Measurements from ENCODE around the gene C15orf61. TPM values are rescaled to one million over a fixed set of nuclear protein-coding genes. Genes with fewer than 3 reads are reported as not detected.

The C15orf61 gene
- total and polyA plus RNA-seq, 7 experiments from 2014 or later = 4.3 to 11.4 (median 8.2) TPM

DNA sequence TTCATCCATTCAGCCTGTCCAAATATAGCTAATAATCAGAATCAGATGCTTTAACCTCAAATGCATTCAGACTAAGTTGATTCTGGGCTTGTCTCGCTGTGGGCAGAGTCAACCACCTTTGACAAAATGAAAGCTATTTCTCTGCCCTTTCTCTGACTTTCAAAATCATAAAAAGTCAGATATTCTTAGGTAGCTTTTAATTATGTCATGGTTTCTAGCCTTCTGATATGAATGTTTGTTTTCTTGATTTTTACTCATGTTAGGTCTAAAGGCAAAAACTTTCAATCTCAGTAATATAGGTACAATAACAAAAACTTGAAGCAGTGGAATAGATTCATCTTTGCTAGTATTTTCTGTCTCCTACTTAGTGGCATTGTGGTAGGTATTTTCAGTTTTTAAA, 25.3 kb upstream of the C15orf61 start:
- H3K9me3 Mint-ChIP-seq = no peaks in the 10 kb centered on the region
- POLR2A ChIA-PET = interaction anchor here (0.5 kb wide), 1 partner anchor 19 kb away, joined by 3 read pairs; no protein-coding TSS in a partner anchor
- no peak overlapping the region for H3K4me3 Mint-ChIP-seq
- no peaks in the 10 kb centered on the region for H3K4me1 Mint-ChIP-seq
- H3K36me3 Mint-ChIP-seq = peaks cover 0 to 10% (median 9%) of the 10 kb centered on the region in 5 donors
- H3K27me3 ChIP-seq (ENCODE audit: control insufficient read depth in 2 of 2, insufficient read depth in 2 of 2, low read length in 2 of 2) = no peaks in the 10 kb centered on the region
- H3K27ac Mint-ChIP-seq = no peak overlapping the region
- no peaks in the 10 kb centered on the region for H3K4me1 ChIP-seq (ENCODE audit: control insufficient read depth in 2 of 2, insufficient read depth in 2 of 2, low read length in 2 of 2)
- H3K27me3 Mint-ChIP-seq = peaks cover 0 to 6% (median 5%) of the 10 kb centered on the region in 5 donors
- H3K9me3 ChIP-seq (ENCODE audit: control insufficient read depth in 2 of 3, low read length in 3 of 3) = no peaks in the 10 kb centered on the region
- H3K4me3 ChIP-seq (ENCODE audit: low read length) = no peak overlapping the region
- ATAC-seq (no peak), DNase-seq (no peak)
- intact Hi-C loops (cut with micrococcal nuclease) = no loop called here
- H3K36me3 ChIP-seq (ENCODE audit: control insufficient read depth in 2 of 3, insufficient read depth in 3 of 3, low read length in 3 of 3) = no peaks in the 10 kb centered on the region
- no peak overlapping the region for H3K27ac ChIP-seq (ENCODE audit: low read depth, low read length)
- CTCF ChIA-PET = interaction anchor here (0.7 kb wide), 1 partner anchor 342 kb away, joined by 3 read pairs; no protein-coding TSS in a partner anchor

- H3K36me3 Mint-ChIP-seq = peaks cover 0 to 4% (median 4%) of the 10 kb centered on the region in 5 donors
- peak in 4 of 9 donors; percentile 6 to 27 (median 17) for DNase-seq
- Histone ChIP-seq H3K27ac (ENCODE audit: low read depth, low read length) (no peak overlapping the region), H3K4me3 (ENCODE audit: low read length) (no peak overlapping the region), H3K27me3 (ENCODE audit: control insufficient read depth in 2 of 2, insufficient read depth in 2 of 2, low read length in 2 of 2) (peaks cover 0 to 2% of the 10 kb centered on the region in 2 donors), H3K4me1 (ENCODE audit: control insufficient read depth in 2 of 2, insufficient read depth in 2 of 2, low read length in 2 of 2) (no peaks in the 10 kb centered on the region), H3K9me3 (ENCODE audit: control insufficient read depth in 2 of 3, low read length in 3 of 3) (no peaks in the 10 kb centered on the region), H3K36me3 (ENCODE audit: control insufficient read depth in 2 of 3, insufficient read depth in 3 of 3, low read length in 3 of 3) (no peaks in the 10 kb centered on the region)
- no peak overlapping the region for H3K27ac Mint-ChIP-seq
- CTCF ChIA-PET = interaction anchor here (0.6 to 1.5 kb wide), 6 partner anchors 10 to 556 kb away, joined by 3 to 8 read pairs (median 4); no protein-coding TSS in a partner anchor
- peaks cover 0 to 5% (median 0%) of the 10 kb centered on the region in 7 donors for H3K4me1 Mint-ChIP-seq
- H3K9me3 Mint-ChIP-seq = no peaks in the 10 kb centered on the region
- H3K27me3 Mint-ChIP-seq = peaks cover 0 to 9% (median 0%) of the 10 kb centered on the region in 5 donors
- intact Hi-C loops (cut with micrococcal nuclease) = loop anchor here (1.0 to 10.0 kb wide), 3 partner anchors 53 to 335 kb away; no protein-coding TSS in a partner anchor
- ATAC-seq = peak; percentile 55
- H3K4me3 Mint-ChIP-seq = no peak overlapping the region
- POLR2A ChIA-PET = interaction anchor here (1.2 kb wide), 1 partner anchor 335 kb away, joined by 3 read pairs; no protein-coding TSS in a partner anchor
Measured at GRCh38 chr15:67501177-67501835, 19.6 kb upstream of the C15orf61 start.

DNA sequence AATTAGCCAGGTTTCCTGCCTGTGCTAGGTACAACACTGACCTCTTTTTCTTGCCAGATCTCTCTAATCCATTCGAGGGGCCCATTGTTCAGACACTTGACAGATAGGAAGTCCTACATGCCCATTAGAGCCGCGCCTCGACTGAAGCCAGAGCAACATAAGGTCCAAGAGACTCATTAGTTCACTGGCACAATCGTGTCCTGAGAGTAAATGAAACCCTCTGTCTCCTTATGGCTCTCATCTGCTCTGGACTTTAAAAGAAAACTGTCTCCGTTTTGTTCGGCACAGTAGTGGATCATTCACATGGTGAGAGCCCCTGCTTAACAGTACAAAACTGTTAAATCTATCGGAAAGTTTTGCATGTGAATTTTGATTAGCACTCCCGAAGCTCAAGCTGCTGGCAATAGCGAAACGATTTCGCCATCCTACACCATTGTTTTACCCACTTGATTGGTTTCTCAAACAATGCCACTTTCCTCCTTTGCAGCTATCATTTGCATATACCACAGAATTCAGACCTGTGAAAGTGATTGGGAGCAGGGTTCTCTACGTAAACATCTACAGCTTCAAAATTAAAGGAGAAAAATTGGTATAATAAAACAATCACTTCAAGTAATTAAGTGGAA, 19.0 kb upstream of the C15orf61 start:
- ATAC-seq (no peak), DNase-seq (no peak)
- Histone ChIP-seq H3K27ac (ENCODE audit: low read depth, low read length) (no peak overlapping the region), H3K4me3 (ENCODE audit: low read length) (no peak overlapping the region), H3K9me3 (ENCODE audit: control insufficient read depth in 2 of 3, low read length in 3 of 3) (no peaks in the 10 kb centered on the region), H3K27me3 (ENCODE audit: control insufficient read depth in 2 of 2, insufficient read depth in 2 of 2, low read length in 2 of 2) (peaks cover 0 to 2% of the 10 kb centered on the region in 2 donors), H3K4me1 (ENCODE audit: control insufficient read depth in 2 of 2, insufficient read depth in 2 of 2, low read length in 2 of 2) (no peaks in the 10 kb centered on the region), H3K36me3 (ENCODE audit: control insufficient read depth in 2 of 3, insufficient read depth in 3 of 3, low read length in 3 of 3) (no peaks in the 10 kb centered on the region)
- Mint-ChIP-seq H3K27ac (no peak overlapping the region), H3K9me3 (no peaks in the 10 kb centered on the region), H3K27me3 (peaks cover 0 to 9% (median 0%) of the 10 kb centered on the region in 5 donors), H3K36me3 (peaks cover 0 to 4% (median 4%) of the 10 kb centered on the region in 5 donors), H3K4me1 (peaks cover 0 to 5% (median 0%) of the 10 kb centered on the region in 7 donors), H3K4me3 (no peak overlapping the region)
- intact Hi-C loops (cut with micrococcal nuclease) = loop anchor here (1.0 to 10.0 kb wide), 3 partner anchors 53 to 334 kb away; no protein-coding TSS in a partner anchor
- POLR2A ChIA-PET = interaction anchor here (1.2 kb wide), 1 partner anchor 334 kb away, joined by 3 read pairs; no protein-coding TSS in a partner anchor
- CTCF ChIA-PET = interaction anchor here (0.6 to 1.5 kb wide), 6 partner anchors 11 to 556 kb away, joined by 3 to 8 read pairs (median 4); no protein-coding TSS in a partner anchor

DNA sequence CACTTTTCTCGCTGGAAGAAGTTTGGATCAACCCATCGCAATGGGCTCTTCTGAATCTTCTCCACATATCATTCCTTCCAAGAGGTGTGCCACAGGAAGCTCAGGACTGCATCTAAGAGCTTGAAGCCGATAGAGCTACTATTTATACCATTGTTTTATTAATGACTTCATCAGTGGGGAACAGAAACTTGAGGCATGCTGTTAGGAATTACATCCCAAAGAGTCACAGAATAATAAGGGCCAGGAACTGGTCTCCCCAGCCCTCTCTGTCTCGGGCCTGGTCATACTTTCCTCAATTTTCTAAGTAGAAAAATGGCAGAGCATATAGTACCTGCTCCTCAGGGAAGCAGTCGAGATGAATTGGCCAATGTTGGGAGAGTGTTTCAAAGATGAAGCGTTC, 16.9 kb upstream of the C15orf61 start:
- CTCF ChIA-PET = interaction anchor here (0.6 kb wide), 2 partner anchors 15 to 50 kb away, joined by 3 to 5 read pairs; no protein-coding TSS in a partner anchor
- H3K9me3 Mint-ChIP-seq = peaks cover 0 to 2% (median 0%) of the 10 kb centered on the region in 11 donors
- Histone ChIP-seq H3K27me3 (ENCODE audit: control insufficient read depth in 2 of 2, insufficient read depth in 2 of 2, low read length in 2 of 2) (peaks cover 0 to 2% of the 10 kb centered on the region in 2 donors), H3K4me1 (ENCODE audit: control insufficient read depth in 2 of 2, insufficient read depth in 2 of 2, low read length in 2 of 2) (no peaks in the 10 kb centered on the region), H3K4me3 (ENCODE audit: low read length) (no peak overlapping the region), H3K27ac (ENCODE audit: low read depth, low read length) (no peak overlapping the region), H3K36me3 (ENCODE audit: control insufficient read depth in 2 of 3, insufficient read depth in 3 of 3, low read length in 3 of 3) (no peaks in the 10 kb centered on the region), H3K9me3 (ENCODE audit: control insufficient read depth in 2 of 3, low read length in 3 of 3) (no peaks in the 10 kb centered on the region)
- ATAC-seq (no peak), DNase-seq (no peak)
- POLR2A ChIA-PET = interaction anchor here (1.3 kb wide), 1 partner anchor 334 kb away, joined by 4 read pairs; no protein-coding TSS in a partner anchor
- intact Hi-C loops (cut with micrococcal nuclease) = loop anchor here (5.0 to 10.0 kb wide), 2 partner anchors 51 to 328 kb away; no protein-coding TSS in a partner anchor
- peaks cover 0 to 5% (median 0%) of the 10 kb centered on the region in 7 donors for H3K4me1 Mint-ChIP-seq
- H3K36me3 Mint-ChIP-seq = peaks cover 0 to 4% (median 0%) of the 10 kb centered on the region in 5 donors
- H3K4me3 Mint-ChIP-seq = no peak overlapping the region
- no peak overlapping the region for H3K27ac Mint-ChIP-seq
- peaks cover 0 to 9% (median 0%) of the 10 kb centered on the region in 5 donors for H3K27me3 Mint-ChIP-seq

DNA sequence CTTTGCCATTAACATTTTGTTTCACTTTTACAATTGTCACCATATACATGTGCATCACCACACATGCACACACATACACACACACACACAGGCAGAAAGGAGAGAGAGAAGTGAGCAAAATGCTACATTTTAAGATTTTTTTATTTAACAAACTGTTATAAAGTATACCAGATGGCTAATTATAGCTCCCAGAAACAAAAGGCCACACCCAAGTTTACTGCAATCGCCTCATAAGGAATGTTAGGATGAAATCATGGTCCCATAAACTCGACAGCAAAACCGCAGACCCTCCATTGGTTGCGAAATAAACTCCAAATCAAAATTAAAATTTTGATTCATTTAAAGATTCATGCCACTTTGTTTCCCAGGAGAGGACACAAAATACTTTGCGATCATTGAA, 16.1 kb upstream of the C15orf61 start:
- Mint-ChIP-seq H3K4me1 (peaks cover 0 to 5% (median 0%) of the 10 kb centered on the region in 7 donors), H3K27me3 (peaks cover 0 to 7% (median 0%) of the 10 kb centered on the region in 5 donors), H3K27ac (no peak overlapping the region), H3K36me3 (peaks cover 0 to 5% (median 0%) of the 10 kb centered on the region in 5 donors), H3K9me3 (peaks cover 0 to 2% (median 0%) of the 10 kb centered on the region in 11 donors), H3K4me3 (no peak overlapping the region)
- Histone ChIP-seq H3K9me3 (ENCODE audit: control insufficient read depth in 2 of 3, low read length in 3 of 3) (no peaks in the 10 kb centered on the region), H3K4me3 (ENCODE audit: low read length) (no peak overlapping the region), H3K27ac (ENCODE audit: low read depth, low read length) (no peak overlapping the region), H3K27me3 (ENCODE audit: control insufficient read depth in 2 of 2, insufficient read depth in 2 of 2, low read length in 2 of 2) (peaks cover 0 to 2% of the 10 kb centered on the region in 2 donors), H3K4me1 (ENCODE audit: control insufficient read depth in 2 of 2, insufficient read depth in 2 of 2, low read length in 2 of 2) (no peaks in the 10 kb centered on the region), H3K36me3 (ENCODE audit: control insufficient read depth in 2 of 3, insufficient read depth in 3 of 3, low read length in 3 of 3) (no peaks in the 10 kb centered on the region)
- intact Hi-C loops (cut with micrococcal nuclease) = loop anchor here (5.0 to 10.0 kb wide), 2 partner anchors 50 to 328 kb away; no protein-coding TSS in a partner anchor
- CTCF ChIA-PET = no interaction called here
- ATAC-seq (no peak), DNase-seq (no peak)
- POLR2A ChIA-PET = no interaction called here

- peaks cover 0 to 8% (median 3%) of the 10 kb centered on the region in 5 donors for H3K36me3 Mint-ChIP-seq
- intact Hi-C loops (cut with micrococcal nuclease) = loop anchor here in 1 of 2 donors (10.0 kb wide), 1 partner anchor 49 kb away; no protein-coding TSS in a partner anchor
- no peak for DNase-seq
- CTCF ChIA-PET = no interaction called here
- H3K27me3 Mint-ChIP-seq = peaks cover 0 to 5% (median 0%) of the 10 kb centered on the region in 5 donors
- H3K4me3 Mint-ChIP-seq = no peak overlapping the region
- peaks cover 0 to 1% of the 10 kb centered on the region in 2 donors for H3K27me3 ChIP-seq (ENCODE audit: control insufficient read depth in 2 of 2, insufficient read depth in 2 of 2, low read length in 2 of 2)
- H3K4me1 Mint-ChIP-seq = peaks cover 0 to 5% (median 0%) of the 10 kb centered on the region in 7 donors
- H3K27ac Mint-ChIP-seq = no peak overlapping the region
- H3K27ac ChIP-seq (ENCODE audit: low read depth, low read length) = no peak overlapping the region
- POLR2A ChIA-PET = no interaction called here
- H3K4me1 ChIP-seq (ENCODE audit: control insufficient read depth in 2 of 2, insufficient read depth in 2 of 2, low read length in 2 of 2) = no peaks in the 10 kb centered on the region
- H3K36me3 ChIP-seq (ENCODE audit: control insufficient read depth in 2 of 3, insufficient read depth in 3 of 3, low read length in 3 of 3) = no peaks in the 10 kb centered on the region
- H3K4me3 ChIP-seq (ENCODE audit: low read length) = no peak overlapping the region
- H3K9me3 ChIP-seq (ENCODE audit: control insufficient read depth in 2 of 3, low read length in 3 of 3) = no peaks in the 10 kb centered on the region
- ATAC-seq = no peak
- H3K9me3 Mint-ChIP-seq = peaks cover 0 to 2% (median 0%) of the 10 kb centered on the region in 11 donors
Measured at GRCh38 chr15:67505675-67506572, 15.0 kb upstream of the C15orf61 start.
